Natural killer cell treated with Interleukin-12 subunit alpha and Interleukin-12 subunit beta and Interleukin-15 and Interleukin-18, amount 100 ng/mL, for 72 hours (primary cell): Measurements from ENCODE around the gene ELK3. TPM values are rescaled to one million over a fixed set of nuclear protein-coding genes. Genes with fewer than 3 reads are reported as not detected.
A peak's percentile ranks its signal among the peaks of the same experiment; 100 is the strongest.

ENCODE experiments used
- ATAC-seq, 2 donors: fragments of 150-1000 bp; cut with Tn5 transposase in 1 of 2; sonication (Bioruptor Pico), chemical (Tn5 transposase) in 1 of 2; 2 replicates each; pipeline ENCODE4 v1.10.0; 2021
- DNase-seq: peaks from one replicate; pipeline ENCODE4 v3.0.0; 2022; ENCODE audit warnings: low spot score
- H3K27ac Mint-ChIP-seq, 2 donors: 1 replicate in 1 of 2; 2 replicates in 1 of 2; pipeline ENCODE4 v1.8.0; 2022; ENCODE audit warnings: mixed read lengths in 2 of 2, mild to moderate bottlenecking in 1 of 2, moderate library complexity in 1 of 2
- H3K27me3 Mint-ChIP-seq, 2 donors: 1 replicate in 1 of 2; 2 replicates in 1 of 2; pipeline ENCODE4 v1.8.0; 2022; ENCODE audit warnings: mixed read lengths in 2 of 2
- H3K36me3 Mint-ChIP-seq: one replicate; pipeline ENCODE4 v1.8.0; 2022; ENCODE audit warnings: mixed read lengths
- H3K4me1 Mint-ChIP-seq, 2 donors: 1 replicate in 1 of 2; 2 replicates in 1 of 2; pipeline ENCODE4 v1.8.0; 2022; ENCODE audit warnings: low read depth in 2 of 2, mixed read lengths in 2 of 2, mild to moderate bottlenecking in 1 of 2
- H3K4me3 Mint-ChIP-seq: one replicate; pipeline ENCODE4 v1.8.0; 2022; ENCODE audit warnings: mixed read lengths
- H3K9me3 Mint-ChIP-seq: 2 replicates; pipeline ENCODE4 v1.8.0; 2022; ENCODE audit warnings: mixed read lengths
- total RNA-seq, 2 donors: library from RNA; stranded (reverse); gene quantifications; one replicate each; pipeline ENCODE4 v1.2.3, GENCODE V29; 2022

Gene ELK3
- total RNA-seq, 2 donors from 2014 or later, result 16.0 to 21.6 TPM

GRCh38 chr12:96274331-96274730, 80.2 kb downstream of the ELK3 start:
- ATAC-seq, result peak in 1 of 2 donors; percentile 65
- Mint-ChIP-seq H3K36me3 (peaks cover 9% of the 10 kb centered on the region), H3K9me3 (no peaks in the 10 kb centered on the region)

GRCh38 chr12:96285158-96285557, 91.0 kb downstream of the ELK3 start:
- H3K36me3 Mint-ChIP-seq, result peaks cover 35% of the 10 kb centered on the region
- no peak for DNase-seq
- no peak for ATAC-seq
- peaks cover 10 to 18% of the 10 kb centered on the region in 2 donors for H3K4me1 Mint-ChIP-seq
- H3K27me3 Mint-ChIP-seq, result no peaks in the 10 kb centered on the region
- H3K4me3 Mint-ChIP-seq, result no peak overlapping the region
- no peak overlapping the region for H3K27ac Mint-ChIP-seq
- H3K9me3 Mint-ChIP-seq, result no peaks in the 10 kb centered on the region

More at GRCh38 chr12:96274331-96274730, 80.2 kb downstream of the ELK3 start:
- Mint-ChIP-seq H3K27ac (peak overlapping the region; percentile 2 to 45), H3K4me3 (no peak overlapping the region), H3K4me1 (peaks cover 19 to 38% of the 10 kb centered on the region in 2 donors), H3K27me3 (no peaks in the 10 kb centered on the region)
- no peak for DNase-seq

GRCh38 chr12:96289067-96289466, 94.9 kb downstream of the ELK3 start:
- DNase-seq (no peak), ATAC-seq (no peak)
- H3K27ac Mint-ChIP-seq, result no peak overlapping the region
- peaks cover 15 to 21% of the 10 kb centered on the region in 2 donors for H3K4me1 Mint-ChIP-seq
- no peaks in the 10 kb centered on the region for H3K27me3 Mint-ChIP-seq
- peaks cover 29% of the 10 kb centered on the region for H3K36me3 Mint-ChIP-seq
- no peak overlapping the region for H3K4me3 Mint-ChIP-seq
- H3K9me3 Mint-ChIP-seq, result no peaks in the 10 kb centered on the region

- Mint-ChIP-seq H3K9me3 (no peaks in the 10 kb centered on the region), H3K27me3 (no peaks in the 10 kb centered on the region), H3K4me1 (peaks cover 7 to 15% of the 10 kb centered on the region in 2 donors), H3K36me3 (peaks cover 6% of the 10 kb centered on the region), H3K27ac (no peak overlapping the region), H3K4me3 (no peak overlapping the region)
- DNase-seq (no peak), ATAC-seq (no peak)
Measured at GRCh38 chr12:96293093-96293492, 98.9 kb downstream of the ELK3 start.

GRCh38 chr12:96294831-96295230, 100.7 kb downstream of the ELK3 start:
- peaks cover 3 to 9% of the 10 kb centered on the region in 2 donors for H3K4me1 Mint-ChIP-seq
- H3K9me3 Mint-ChIP-seq, result no peaks in the 10 kb centered on the region
- H3K4me3 Mint-ChIP-seq, result no peak overlapping the region
- no peaks in the 10 kb centered on the region for H3K27me3 Mint-ChIP-seq
- H3K27ac Mint-ChIP-seq, result peak overlapping the region; percentile 50 to 67
- ATAC-seq, result no peak
- DNase-seq, result no peak
- no peaks in the 10 kb centered on the region for H3K36me3 Mint-ChIP-seq

- DNase-seq, result no peak
Measured at GRCh38 chr12:96295532-96296160, 101.5 kb downstream of the ELK3 start.

GRCh38 chr12:96297504-96297903, 103.3 kb downstream of the ELK3 start:
- Mint-ChIP-seq H3K36me3 (no peaks in the 10 kb centered on the region), H3K4me3 (no peak overlapping the region), H3K27me3 (no peaks in the 10 kb centered on the region), H3K4me1 (peaks cover 4% of the 10 kb centered on the region in 2 donors), H3K27ac (no peak overlapping the region), H3K9me3 (no peaks in the 10 kb centered on the region)
- ATAC-seq (no peak), DNase-seq (no peak)

More at GRCh38 chr12:96295532-96296160, 101.5 kb downstream of the ELK3 start:
- H3K27ac Mint-ChIP-seq, result peak overlapping the region; percentile 50 to 67
- ATAC-seq, result no peak
- H3K4me3 Mint-ChIP-seq, result peak overlapping the region; percentile 10
- peaks cover 3 to 9% of the 10 kb centered on the region in 2 donors for H3K4me1 Mint-ChIP-seq
- H3K27me3 Mint-ChIP-seq, result no peaks in the 10 kb centered on the region
- no peaks in the 10 kb centered on the region for H3K36me3 Mint-ChIP-seq
- no peaks in the 10 kb centered on the region for H3K9me3 Mint-ChIP-seq

GRCh38 chr12:96300064-96300463, 105.9 kb downstream of the ELK3 start:
- H3K27ac Mint-ChIP-seq, result no peak overlapping the region
- DNase-seq (no peak), ATAC-seq (no peak)
- peaks cover 11% of the 10 kb centered on the region in 2 donors for H3K4me1 Mint-ChIP-seq
- H3K9me3 Mint-ChIP-seq, result no peaks in the 10 kb centered on the region
- no peaks in the 10 kb centered on the region for H3K36me3 Mint-ChIP-seq
- H3K4me3 Mint-ChIP-seq, result no peak overlapping the region
- no peaks in the 10 kb centered on the region for H3K27me3 Mint-ChIP-seq

GRCh38 chr12:96301732-96302131, 107.6 kb downstream of the ELK3 start:
- Mint-ChIP-seq H3K9me3 (no peaks in the 10 kb centered on the region), H3K27ac (no peak overlapping the region), H3K4me1 (peaks cover 17 to 24% of the 10 kb centered on the region in 2 donors), H3K27me3 (no peaks in the 10 kb centered on the region), H3K36me3 (no peaks in the 10 kb centered on the region), H3K4me3 (no peak overlapping the region)
- no peak for DNase-seq
- no peak for ATAC-seq

GRCh38 chr12:96302687-96303310, 108.6 kb downstream of the ELK3 start:
- H3K36me3 Mint-ChIP-seq, result no peaks in the 10 kb centered on the region
- H3K4me3 Mint-ChIP-seq, result no peak overlapping the region
- DNase-seq (no peak), ATAC-seq (no peak)
- H3K27me3 Mint-ChIP-seq, result no peaks in the 10 kb centered on the region
- H3K27ac Mint-ChIP-seq, result no peak overlapping the region
- no peaks in the 10 kb centered on the region for H3K9me3 Mint-ChIP-seq
- peaks cover 17 to 28% of the 10 kb centered on the region in 2 donors for H3K4me1 Mint-ChIP-seq

GRCh38 chr12:96303653-96304052, 109.5 kb downstream of the ELK3 start:
- Mint-ChIP-seq H3K4me1 (peaks cover 18 to 28% of the 10 kb centered on the region in 2 donors), H3K36me3 (no peaks in the 10 kb centered on the region), H3K27ac (no peak overlapping the region), H3K9me3 (no peaks in the 10 kb centered on the region), H3K4me3 (no peak overlapping the region), H3K27me3 (no peaks in the 10 kb centered on the region)
- DNase-seq (no peak), ATAC-seq (no peak)

- no peak for DNase-seq
- Mint-ChIP-seq H3K36me3 (no peaks in the 10 kb centered on the region), H3K27me3 (no peaks in the 10 kb centered on the region), H3K4me1 (peaks cover 24 to 33% of the 10 kb centered on the region in 2 donors), H3K27ac (peak overlapping the region; percentile 54 to 81), H3K4me3 (no peak overlapping the region), H3K9me3 (no peaks in the 10 kb centered on the region)
- ATAC-seq, result peak in 1 of 2 donors; percentile 55
Measured at GRCh38 chr12:96305665-96306064, 111.5 kb downstream of the ELK3 start.

GRCh38 chr12:96308881-96309280, 114.7 kb downstream of the ELK3 start:
- peaks cover 24 to 28% of the 10 kb centered on the region in 2 donors for H3K4me1 Mint-ChIP-seq
- H3K36me3 Mint-ChIP-seq, result no peaks in the 10 kb centered on the region
- ATAC-seq, result no peak
- H3K9me3 Mint-ChIP-seq, result no peaks in the 10 kb centered on the region
- no peak overlapping the region for H3K4me3 Mint-ChIP-seq
- H3K27me3 Mint-ChIP-seq, result no peaks in the 10 kb centered on the region
- H3K27ac Mint-ChIP-seq, result no peak overlapping the region
- no peak for DNase-seq

- Mint-ChIP-seq H3K4me1 (peaks cover 23 to 26% of the 10 kb centered on the region in 2 donors), H3K4me3 (no peak overlapping the region), H3K9me3 (no peaks in the 10 kb centered on the region), H3K27me3 (no peaks in the 10 kb centered on the region), H3K36me3 (no peaks in the 10 kb centered on the region), H3K27ac (no peak overlapping the region)
- DNase-seq, result no peak
- ATAC-seq, result no peak
Measured at GRCh38 chr12:96310067-96310466, 115.9 kb downstream of the ELK3 start.
